HG03432 (cell line): ENCODE results near the gene CDK2AP2.
"Not testable (repeated sequence)": the region's sequence is repeated elsewhere in the genome, so short reads cannot be mapped to it uniquely, and the experiment has no call there.

Source experiments
- ATAC-seq: cut with Tn5 transposase; IDR thresholded peaks from one replicate; pipeline ENCODE4 v1.9.1; 2021; ENCODE audit warnings: mild to moderate bottlenecking, moderate library complexity; ENCODE audit not compliant: unreplicated experiment

The CDK2AP2 gene

DNA sequence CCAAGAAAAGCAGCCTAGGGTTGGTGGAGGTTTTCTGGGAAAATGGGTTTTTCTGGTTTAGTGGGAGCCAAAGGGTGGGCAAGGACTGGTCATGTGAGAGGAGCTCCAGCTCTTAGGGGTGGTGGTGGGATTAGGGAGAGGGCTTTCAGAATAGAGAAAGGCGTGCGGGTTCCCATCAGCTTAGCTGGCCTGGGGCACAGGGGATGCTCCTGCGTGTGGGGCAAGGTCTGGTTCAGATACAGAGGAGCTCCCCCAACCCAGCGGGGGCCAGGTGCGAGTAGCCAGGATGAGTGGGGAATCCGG is 39.6 kb downstream of the CDK2AP2 start:
- ATAC-seq = peak; percentile 1

DNA sequence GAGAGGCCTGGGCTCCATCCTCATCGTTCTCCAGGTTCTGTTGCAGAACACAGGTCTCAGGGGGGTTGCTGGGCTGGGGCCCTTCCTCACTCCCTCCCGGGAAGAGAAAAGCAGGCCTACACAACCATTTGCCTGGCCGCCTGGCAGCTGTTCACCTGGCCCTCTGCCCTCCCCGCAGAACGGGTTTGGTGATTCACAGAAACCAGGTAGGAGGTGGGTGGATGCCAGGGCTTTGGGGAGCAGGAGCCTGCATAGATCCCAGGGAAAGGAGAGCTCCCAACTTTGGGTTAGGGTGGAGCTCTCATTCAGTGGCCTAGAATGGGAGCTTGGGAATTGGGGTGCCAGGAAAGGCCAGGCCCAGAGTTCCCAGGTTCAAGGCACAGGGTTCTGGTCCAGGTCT is 39.9 kb downstream of the CDK2AP2 start:
- ATAC-seq = no peak

DNA sequence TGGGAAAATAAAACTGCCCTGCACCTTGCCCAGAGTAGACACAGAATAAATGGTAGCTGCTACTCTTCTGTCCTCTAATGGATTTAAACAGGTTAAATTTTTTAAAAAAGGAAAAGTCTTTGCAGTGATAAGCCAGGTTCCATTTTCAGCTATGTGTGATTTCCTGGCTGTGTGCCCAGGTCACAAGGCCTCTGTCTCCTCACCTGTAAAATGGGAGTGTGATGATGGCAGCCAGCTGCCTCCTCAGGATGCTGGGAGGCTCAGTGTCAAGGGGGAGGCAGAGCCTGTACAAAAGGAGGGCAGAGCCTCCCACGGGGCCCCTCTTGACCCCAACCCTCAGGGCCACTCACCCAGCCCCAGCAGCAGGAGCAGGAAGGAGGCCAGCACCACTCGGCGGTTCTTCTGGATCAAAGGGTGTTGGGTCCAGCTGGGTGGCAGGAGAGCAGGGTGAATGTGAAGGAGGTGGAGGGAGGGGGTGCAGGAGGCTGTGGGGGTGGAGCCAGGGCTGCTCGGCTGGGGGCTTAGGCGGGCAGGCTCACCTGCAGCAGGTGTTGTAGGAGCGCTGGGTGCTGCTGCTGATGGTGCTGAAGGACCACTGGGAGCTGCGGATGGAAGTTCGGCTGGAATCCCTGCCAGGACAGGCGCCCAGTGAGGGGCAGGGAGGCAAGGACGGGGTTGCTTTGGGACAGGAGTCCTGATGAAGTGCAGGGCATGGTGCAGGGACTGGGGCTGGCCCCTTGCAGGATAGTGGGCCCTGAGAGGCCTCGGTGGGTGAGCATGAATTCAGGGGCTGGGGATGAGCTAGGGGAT is 40.8 kb downstream of the CDK2AP2 start:
- ATAC-seq = no peak

DNA sequence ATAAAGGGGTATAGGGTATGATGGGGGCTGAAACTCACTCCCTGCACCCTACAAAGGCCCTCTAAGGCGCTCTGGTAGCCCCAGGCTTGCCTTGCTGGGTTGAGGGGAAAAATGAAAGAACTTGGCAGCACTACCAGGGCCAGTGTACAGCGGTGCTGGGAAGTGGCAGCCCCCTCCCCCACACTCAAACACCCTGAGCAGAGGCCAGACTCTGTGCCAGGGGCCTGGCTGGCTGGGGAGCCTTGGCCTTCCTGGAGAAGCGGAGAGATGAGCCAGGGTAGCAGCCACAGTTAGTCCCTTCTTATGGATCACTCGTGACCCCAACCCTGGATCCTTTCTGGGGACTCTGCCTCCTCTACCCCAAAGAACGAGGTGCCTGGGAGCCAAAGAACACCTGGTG is 41.6 kb downstream of the CDK2AP2 start:
- ATAC-seq = no peak

DNA sequence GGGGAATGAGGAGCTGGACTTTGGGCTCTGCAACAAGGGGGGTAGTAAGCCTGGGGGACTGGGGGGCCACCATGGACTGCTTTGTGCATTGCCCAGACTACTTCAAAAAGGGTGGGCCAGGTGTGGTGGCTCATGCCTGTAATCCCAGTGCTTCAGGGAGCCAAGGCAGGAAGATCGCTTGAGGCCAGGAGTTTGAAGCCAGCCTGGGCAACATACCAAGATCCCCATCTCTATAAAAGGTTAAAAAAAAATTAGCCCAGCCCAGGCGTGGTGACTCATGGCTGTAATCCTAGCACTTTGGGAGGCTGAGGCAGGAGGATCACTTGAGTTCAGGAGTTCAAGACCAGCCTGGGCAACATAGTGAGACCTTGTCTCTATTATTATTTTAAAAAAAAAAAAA is 42.4 kb downstream of the CDK2AP2 start:
- not testable (repeated sequence) for ATAC-seq

DNA sequence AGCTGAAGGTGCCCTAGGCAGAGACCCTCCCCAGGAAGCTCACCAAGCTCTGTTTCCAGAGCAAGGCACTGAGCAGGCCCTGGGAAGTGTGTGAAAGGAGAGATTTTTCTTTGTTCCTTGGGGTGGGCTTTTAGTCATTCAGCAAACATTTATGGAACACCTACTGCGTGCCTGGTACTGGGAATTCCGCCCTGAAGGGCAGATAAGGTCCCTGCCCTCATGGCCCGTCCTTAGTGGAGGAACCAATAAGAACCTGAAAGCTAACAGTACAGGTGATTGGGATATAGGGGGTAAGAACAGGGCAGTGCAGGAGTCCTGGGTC is 42.8 kb downstream of the CDK2AP2 start:
- no peak for ATAC-seq

GRCh38 chr11:67464411-67465188 is 43.4 kb downstream of the CDK2AP2 start:
- ATAC-seq = peak; percentile 50

DNA sequence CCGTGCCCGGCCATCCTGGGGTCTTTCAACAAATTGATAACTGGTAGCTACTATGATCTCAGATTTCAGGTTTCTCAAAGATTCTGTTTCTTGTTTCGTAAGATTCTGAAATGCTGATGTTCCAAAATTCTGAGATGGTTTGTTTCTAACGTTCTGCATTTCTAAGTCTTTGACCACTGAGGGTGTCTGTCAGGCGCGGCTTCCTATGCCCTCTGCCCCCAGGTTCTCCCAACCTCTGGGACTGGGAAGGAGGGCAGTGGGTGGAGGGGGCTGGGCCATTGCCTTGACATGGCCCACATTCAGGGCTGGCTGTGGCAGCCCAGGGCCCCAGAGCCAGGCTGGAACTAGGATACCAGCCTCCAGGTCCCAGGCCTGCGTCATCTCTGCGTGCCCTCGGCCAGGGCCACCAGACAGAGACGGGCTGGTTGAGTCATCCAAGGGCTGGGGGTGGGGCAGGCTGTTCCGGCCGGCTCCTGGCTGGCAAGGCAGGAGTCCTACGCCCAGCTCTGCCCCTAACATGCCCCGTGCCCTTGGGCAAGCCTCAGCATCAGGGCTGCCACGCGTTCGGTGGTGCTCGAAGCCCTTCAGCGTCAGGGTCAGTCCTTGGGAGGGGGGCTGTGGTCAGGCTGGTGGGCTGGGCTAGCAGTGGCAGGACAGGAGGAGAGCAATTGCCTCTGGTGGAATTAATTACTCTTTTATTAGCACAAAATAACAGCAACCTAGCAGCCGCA is 44.1 kb downstream of the CDK2AP2 start:
- no peak for ATAC-seq

- ATAC-seq = no peak
Observed at GRCh38 chr11:67463186-67463585, 44.8 kb downstream of the CDK2AP2 start.

DNA sequence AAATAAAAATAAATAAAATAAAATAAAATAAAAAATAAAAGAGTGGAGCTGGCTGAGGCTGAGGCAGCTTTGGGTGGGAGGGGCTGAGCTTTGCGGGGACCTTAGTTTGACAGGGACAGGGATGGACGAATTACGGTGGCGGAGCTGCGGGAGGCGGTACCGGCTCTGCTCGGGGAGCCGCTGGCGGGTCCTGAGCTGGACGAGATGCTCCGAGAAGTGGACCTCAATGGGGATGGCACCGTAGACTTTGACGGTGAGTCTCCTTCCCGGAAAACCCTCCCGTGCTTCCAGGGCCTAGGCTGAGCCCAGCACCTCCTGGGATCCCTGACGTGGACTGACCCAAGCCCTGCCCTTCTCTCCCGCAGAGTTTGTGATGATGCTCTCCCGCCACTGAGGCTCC is 49.7 kb downstream of the CDK2AP2 start:
- no peak for ATAC-seq

- ATAC-seq = no peak
Observed at GRCh38 chr11:67457453-67457852, 50.5 kb downstream of the CDK2AP2 start.
